Activated CD8-positive, alpha-beta T cell treated with anti-CD3 and anti-CD28 coated beads for 36 hours (primary cell): Measurements from ENCODE around the gene KRTDAP. TPM values are rescaled to one million over a fixed set of nuclear protein-coding genes. Genes with fewer than 3 reads are reported as not detected.

Experiments
- ATAC-seq: fragments of 200-7000 bp; cut with Tn5 transposase; one replicate; pipeline ENCODE4 v1.10.0; 2021; ENCODE audit warnings: mild to moderate bottlenecking, moderate library complexity
- CTCF ChIA-PET: fragments of 350-600 bp; sonication (Branson Sonifier 250); formaldehyde crosslinking; loops from one replicate; lab custom pipeline; 2021; ENCODE audit warnings: antibody characterized with exemption; lab: Charles Lee
- POLR2A ChIA-PET: fragments of 350-600 bp; sonication (Branson Sonifier 250); formaldehyde crosslinking; loops from one replicate; lab custom pipeline; 2021; ENCODE audit warnings: antibody characterized with exemption; lab: Charles Lee
- DNase-seq: peaks from one replicate; pipeline ENCODE4 v3.0.0-alpha.2; 2020
- H3K27ac Mint-ChIP-seq: one replicate; pipeline ENCODE4 v1.8.0; 2021; ENCODE audit warnings: mild to moderate bottlenecking, mixed read lengths
- H3K27me3 Mint-ChIP-seq: one replicate; pipeline ENCODE4 v1.8.0; 2021; ENCODE audit warnings: mixed read lengths
- H3K36me3 Mint-ChIP-seq: one replicate; pipeline ENCODE4 v1.8.0; 2021; ENCODE audit warnings: low read depth, mixed read lengths
- H3K4me1 Mint-ChIP-seq: one replicate; pipeline ENCODE4 v1.8.0; 2021; ENCODE audit warnings: low read depth, mixed read lengths
- H3K4me3 Mint-ChIP-seq: one replicate; pipeline ENCODE4 v1.8.0; 2021; ENCODE audit warnings: mild to moderate bottlenecking, moderate library complexity, mixed read lengths
- H3K9me3 Mint-ChIP-seq: one replicate; pipeline ENCODE4 v1.8.0; 2021; ENCODE audit warnings: mixed read lengths
- intact Hi-C: fragments of 100-400 bp; cut with micrococcal nuclease; formaldehyde crosslinking; loops from one replicate; pipeline ENCODE4 v1.10.0; 2022
- total RNA-seq, 2 experiments: library from RNA; stranded (reverse); gene quantifications; one replicate each; pipeline ENCODE4 v1.2.3, GENCODE V29; 2021
- TF ChIP-seq, protein P1 (sequence below): fragments of 200-600 bp; IDR thresholded peaks from one replicate; pipeline ENCODE4 v1.8.0; 2022; ENCODE audit warnings: antibody characterized with exemption, mild to moderate bottlenecking

KRTDAP gene
- total RNA-seq, 2 experiments from 2014 or later = not detected

DNA sequence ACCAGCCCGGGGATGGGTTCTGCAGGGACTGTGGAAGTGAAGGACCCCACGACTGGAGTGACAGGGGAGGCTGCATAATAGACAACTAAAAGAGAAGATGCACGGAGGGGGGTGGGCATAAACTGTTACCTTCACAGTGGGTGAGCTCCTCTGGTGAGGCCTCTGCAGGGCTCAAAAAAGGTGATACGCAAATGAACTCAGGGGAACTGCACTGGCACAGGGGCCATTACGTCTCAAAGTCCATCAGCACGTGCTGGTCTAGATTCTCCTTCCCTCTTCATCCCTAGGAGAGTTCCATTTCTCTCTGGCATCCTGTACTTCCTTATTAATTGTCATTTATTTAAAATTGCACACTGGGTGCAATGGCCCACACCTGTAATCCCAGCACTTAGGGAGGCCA lies 50.3 kb downstream of the KRTDAP start:
- peaks cover 10% of the 10 kb centered on the region for H3K27me3 Mint-ChIP-seq
- no peak overlapping the region for H3K4me3 Mint-ChIP-seq
- DNase-seq (no peak), ATAC-seq (no peak)
- CTCF ChIA-PET = no interaction called here
- POLR2A ChIA-PET = interaction anchor here (0.6 kb wide), 1 partner anchor 9 kb away, joined by 4 read pairs; no protein-coding TSS in a partner anchor
- H3K9me3 Mint-ChIP-seq = no peaks in the 10 kb centered on the region
- no peak overlapping the region for H3K27ac Mint-ChIP-seq
- TF ChIP-seq, protein P1, sequence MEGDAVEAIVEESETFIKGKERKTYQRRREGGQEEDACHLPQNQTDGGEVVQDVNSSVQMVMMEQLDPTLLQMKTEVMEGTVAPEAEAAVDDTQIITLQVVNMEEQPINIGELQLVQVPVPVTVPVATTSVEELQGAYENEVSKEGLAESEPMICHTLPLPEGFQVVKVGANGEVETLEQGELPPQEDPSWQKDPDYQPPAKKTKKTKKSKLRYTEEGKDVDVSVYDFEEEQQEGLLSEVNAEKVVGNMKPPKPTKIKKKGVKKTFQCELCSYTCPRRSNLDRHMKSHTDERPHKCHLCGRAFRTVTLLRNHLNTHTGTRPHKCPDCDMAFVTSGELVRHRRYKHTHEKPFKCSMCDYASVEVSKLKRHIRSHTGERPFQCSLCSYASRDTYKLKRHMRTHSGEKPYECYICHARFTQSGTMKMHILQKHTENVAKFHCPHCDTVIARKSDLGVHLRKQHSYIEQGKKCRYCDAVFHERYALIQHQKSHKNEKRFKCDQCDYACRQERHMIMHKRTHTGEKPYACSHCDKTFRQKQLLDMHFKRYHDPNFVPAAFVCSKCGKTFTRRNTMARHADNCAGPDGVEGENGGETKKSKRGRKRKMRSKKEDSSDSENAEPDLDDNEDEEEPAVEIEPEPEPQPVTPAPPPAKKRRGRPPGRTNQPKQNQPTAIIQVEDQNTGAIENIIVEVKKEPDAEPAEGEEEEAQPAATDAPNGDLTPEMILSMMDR = no peak
- peaks cover 23% of the 10 kb centered on the region for H3K4me1 Mint-ChIP-seq
- intact Hi-C loops = no loop called here
- no peaks in the 10 kb centered on the region for H3K36me3 Mint-ChIP-seq

DNA sequence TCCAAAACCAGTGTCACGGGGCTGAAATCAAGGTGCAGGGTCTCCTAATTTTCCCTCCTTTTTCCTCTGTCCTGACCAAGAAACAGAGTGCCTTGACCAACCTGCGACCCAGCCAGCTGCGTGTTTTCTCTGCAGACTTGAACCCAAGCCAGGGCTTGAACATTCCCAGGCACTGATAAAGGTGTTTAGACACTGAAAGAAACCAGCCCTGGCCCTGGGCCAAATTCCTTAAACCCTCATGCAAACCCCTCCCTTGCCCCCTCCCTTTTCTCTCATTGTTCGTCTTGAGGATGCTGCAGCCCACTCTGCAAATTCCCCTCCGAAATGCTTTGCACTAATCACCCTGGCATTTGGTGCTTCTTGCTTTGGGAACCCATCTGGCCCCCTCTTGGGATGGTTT lies 51.7 kb downstream of the KRTDAP start:
- intact Hi-C loops = no loop called here
- H3K27ac Mint-ChIP-seq = no peak overlapping the region
- CTCF ChIA-PET = no interaction called here
- POLR2A ChIA-PET = no interaction called here
- peaks cover 19% of the 10 kb centered on the region for H3K4me1 Mint-ChIP-seq
- no peak for ATAC-seq
- no peak overlapping the region for H3K4me3 Mint-ChIP-seq
- H3K9me3 Mint-ChIP-seq = no peaks in the 10 kb centered on the region
- peaks cover 11% of the 10 kb centered on the region for H3K27me3 Mint-ChIP-seq
- DNase-seq = no peak
- H3K36me3 Mint-ChIP-seq = no peaks in the 10 kb centered on the region
- TF ChIP-seq, protein P1 = no peak

DNA sequence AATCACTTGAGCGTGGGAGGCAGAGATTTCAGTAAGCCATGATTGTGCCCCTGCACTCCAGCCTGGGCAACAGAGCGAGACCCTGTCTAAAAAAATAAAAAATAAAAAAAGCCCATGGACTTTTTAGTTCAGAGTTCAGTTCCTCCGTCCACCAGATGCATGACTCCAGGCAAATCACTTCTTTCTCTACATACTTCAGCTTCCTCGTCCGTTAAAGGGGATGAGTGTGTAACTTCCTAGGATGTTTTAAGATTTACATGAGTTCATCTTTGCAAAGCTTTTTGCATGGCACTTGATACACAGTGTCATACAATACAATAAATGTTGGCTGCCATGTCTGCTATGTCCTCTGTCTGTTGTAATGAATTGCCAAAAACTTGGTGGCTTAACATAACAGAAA lies 52.2 kb downstream of the KRTDAP start:
- no peak for DNase-seq
- H3K4me1 Mint-ChIP-seq = peaks cover 19% of the 10 kb centered on the region
- ATAC-seq = no peak
- TF ChIP-seq, protein P1 = no peak
- intact Hi-C loops = no loop called here
- CTCF ChIA-PET = no interaction called here
- no peak overlapping the region for H3K4me3 Mint-ChIP-seq
- peaks cover 13% of the 10 kb centered on the region for H3K27me3 Mint-ChIP-seq
- H3K36me3 Mint-ChIP-seq = no peaks in the 10 kb centered on the region
- no peak overlapping the region for H3K27ac Mint-ChIP-seq
- no peaks in the 10 kb centered on the region for H3K9me3 Mint-ChIP-seq
- POLR2A ChIA-PET = no interaction called here

DNA sequence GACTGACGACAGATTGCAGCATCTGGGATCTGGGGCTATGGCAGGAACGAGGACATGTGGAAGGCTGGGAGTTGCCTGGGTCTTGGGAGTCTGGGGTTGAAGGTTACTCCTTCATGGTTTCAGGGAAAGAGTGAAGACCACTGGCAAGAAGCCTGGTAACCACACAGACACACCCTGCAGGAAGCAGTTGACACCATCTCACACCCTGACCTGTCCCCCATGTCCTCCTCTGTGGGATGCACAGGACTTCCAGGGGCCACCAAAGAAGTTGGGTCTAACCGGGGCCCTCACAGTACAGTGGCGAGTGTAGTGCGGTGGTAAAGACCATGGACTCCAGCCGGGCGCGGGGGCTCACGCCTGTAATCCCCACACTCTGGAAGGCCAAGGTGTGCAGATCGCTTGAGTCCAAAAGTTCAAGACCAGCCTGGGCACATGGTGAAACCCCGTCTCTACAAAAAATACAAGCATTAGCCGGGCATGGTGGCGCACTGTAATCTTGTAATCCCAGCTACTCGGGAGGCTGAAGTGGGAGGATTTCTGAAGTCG lies 52.8 kb downstream of the KRTDAP start:
- POLR2A ChIA-PET = interaction anchor here (0.9 to 1.0 kb wide), 2 partner anchors 8 to 12 kb away, joined by 3 read pairs; no protein-coding TSS in a partner anchor
- CTCF ChIA-PET = no interaction called here
- Mint-ChIP-seq H3K36me3 (no peaks in the 10 kb centered on the region), H3K4me3 (no peak overlapping the region), H3K9me3 (no peaks in the 10 kb centered on the region), H3K27ac (no peak overlapping the region), H3K4me1 (peaks cover 19% of the 10 kb centered on the region), H3K27me3 (peaks cover 13% of the 10 kb centered on the region)
- TF ChIP-seq, protein P1 = no peak
- ATAC-seq (no peak), DNase-seq (no peak)
- intact Hi-C loops = no loop called here

Other genes starting within 250 kb of the KRTDAP start
- gene LSR, start 241.5 kb downstream of the KRTDAP start, total RNA-seq = 10 to 100 TPM; 20.0 to 20.6 TPM
- gene USF2, start 221.5 kb downstream of the KRTDAP start, total RNA-seq = 100 to 1,000 TPM; 111 to 115 TPM
- under 1 TPM in 1 of 2 experiments, not detected in 1; 0.32 TPM for gene HAMP, start 207.9 kb downstream of the KRTDAP start, total RNA-seq
- gene MAG, start 198.3 kb downstream of the KRTDAP start, total RNA-seq = under 1 TPM; 0.20 to 0.31 TPM
- 1 to 10 TPM; 2.3 to 2.8 TPM for gene CD22, start 161.3 kb downstream of the KRTDAP start, total RNA-seq
- not detected for gene FFAR1, start 142.6 kb downstream of the KRTDAP start, total RNA-seq
- gene FFAR3, start 132.0 kb downstream of the KRTDAP start, total RNA-seq = 1 to 10 TPM; 1.1 to 1.2 TPM
- under 1 TPM; 0.18 to 0.56 TPM for gene GPR42, start 119.4 kb downstream of the KRTDAP start, total RNA-seq
- not detected for gene FFAR2, start 42.2 kb downstream of the KRTDAP start, total RNA-seq
- gene DMKN, start 23.2 kb upstream of the KRTDAP start, total RNA-seq = 1 to 10 TPM in 1 of 2 experiments, under 1 TPM in 1; 0.68 to 1.1 TPM
- gene SBSN, start 37.8 kb upstream of the KRTDAP start, total RNA-seq = not detected
- gene GAPDHS, start 43.0 kb upstream of the KRTDAP start, total RNA-seq = not detected
- gene TMEM147, start 55.2 kb upstream of the KRTDAP start, total RNA-seq = 10 to 100 TPM; 81.7 to 86.6 TPM
- not detected for gene ATP4A, start 73.2 kb upstream of the KRTDAP start, total RNA-seq
- gene PMIS2, start 95.7 kb upstream of the KRTDAP start, total RNA-seq = not detected
- 10 to 100 TPM; 38.3 to 40.0 TPM for gene HAUS5, start 122.3 kb upstream of the KRTDAP start, total RNA-seq
- 10 to 100 TPM; 82.9 to 95.2 TPM for gene RBM42, start 138.6 kb upstream of the KRTDAP start, total RNA-seq
- 1 to 10 TPM; 1.2 to 1.4 TPM for gene ETV2, start 151.3 kb upstream of the KRTDAP start, total RNA-seq
- 100 to 1,000 TPM; 432 to 437 TPM for gene COX6B1, start 157.9 kb upstream of the KRTDAP start, total RNA-seq
- gene UPK1A, start 176.1 kb upstream of the KRTDAP start, total RNA-seq = 1 to 10 TPM; 1.8 to 2.2 TPM
- 100 to 1,000 TPM; 410 to 420 TPM for gene ZBTB32, start 214.1 kb upstream of the KRTDAP start, total RNA-seq
- 10 to 100 TPM; 62.9 to 63.6 TPM for gene KMT2B, start 227.5 kb upstream of the KRTDAP start, total RNA-seq